COR-L47 (cell line): Measurements from ENCODE around the gene PLP2.
"Not testable (repeated sequence)": the region's sequence is repeated elsewhere in the genome, so short reads cannot be mapped to it uniquely, and the experiment has no call there.

Experiments
- DNase-seq: peaks from one replicate; lab custom pipeline; 2025; lab: John Stamatoyannopoulos, UW

PLP2 gene

GRCh38 chrX:49163555-49164419 is 7.9 kb upstream of the PLP2 start:
- DNase-seq: peak; percentile 72

DNA sequence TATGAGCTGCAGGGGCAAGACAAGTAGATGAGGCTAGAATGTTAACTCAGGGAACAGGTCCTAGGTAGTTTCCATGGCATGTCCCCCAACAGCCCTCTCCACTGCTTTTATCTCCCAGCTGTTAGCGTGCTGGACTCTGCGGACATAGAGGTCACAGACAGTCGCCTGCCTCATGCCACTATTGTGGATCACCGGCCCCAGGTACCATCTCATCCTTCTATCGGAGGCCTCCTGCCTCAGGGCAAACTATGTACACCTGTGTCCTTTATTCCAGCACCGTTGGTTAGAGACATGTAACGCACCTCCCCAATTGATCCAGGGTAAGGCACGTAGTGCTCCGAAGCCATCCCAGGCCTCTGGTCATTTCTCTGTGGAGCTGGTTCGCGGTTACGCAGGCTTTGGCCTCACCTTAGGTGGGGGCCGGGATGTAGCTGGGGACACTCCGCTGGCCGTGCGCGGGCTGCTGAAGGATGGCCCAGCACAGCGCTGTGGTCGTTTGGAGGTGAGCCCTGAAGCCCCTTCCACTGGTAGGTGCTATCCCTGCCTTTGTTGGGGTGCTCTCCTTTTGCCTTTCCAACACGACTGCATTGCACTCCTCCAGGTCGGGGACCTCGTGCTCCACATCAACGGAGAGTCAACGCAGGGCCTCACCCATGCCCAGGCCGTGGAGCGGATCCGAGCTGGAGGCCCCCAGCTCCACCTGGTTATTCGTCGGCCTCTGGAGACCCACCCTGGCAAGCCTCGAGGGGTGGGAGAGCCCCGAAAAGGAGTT is 6.9 kb upstream of the PLP2 start:
- DNase-seq: no peak

GRCh38 chrX:49165901-49166881 is 5.5 kb upstream of the PLP2 start:
- peak; percentile 92 for DNase-seq

- peak; percentile 38 for DNase-seq
These were observed 4.6 kb upstream of the PLP2 start for GRCh38 chrX:49166914-49167739.

DNA sequence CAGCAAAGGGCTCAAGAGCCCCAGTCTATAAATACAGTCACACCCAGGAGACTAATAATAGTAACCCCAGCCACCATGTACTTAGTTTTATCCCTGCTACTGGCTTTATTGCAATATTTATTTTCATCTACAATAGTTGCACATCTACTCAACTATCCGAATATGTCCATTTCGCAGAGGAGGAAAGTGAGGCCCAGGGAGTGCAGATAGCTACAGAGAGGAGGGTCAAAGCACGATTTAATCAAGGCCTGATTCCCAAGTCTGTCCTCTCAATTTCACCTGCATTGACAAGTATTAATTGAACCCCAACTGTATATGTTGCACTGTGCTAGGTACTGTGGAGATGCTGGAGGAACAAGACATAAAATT is 4.0 kb upstream of the PLP2 start:
- no peak for DNase-seq

DNA sequence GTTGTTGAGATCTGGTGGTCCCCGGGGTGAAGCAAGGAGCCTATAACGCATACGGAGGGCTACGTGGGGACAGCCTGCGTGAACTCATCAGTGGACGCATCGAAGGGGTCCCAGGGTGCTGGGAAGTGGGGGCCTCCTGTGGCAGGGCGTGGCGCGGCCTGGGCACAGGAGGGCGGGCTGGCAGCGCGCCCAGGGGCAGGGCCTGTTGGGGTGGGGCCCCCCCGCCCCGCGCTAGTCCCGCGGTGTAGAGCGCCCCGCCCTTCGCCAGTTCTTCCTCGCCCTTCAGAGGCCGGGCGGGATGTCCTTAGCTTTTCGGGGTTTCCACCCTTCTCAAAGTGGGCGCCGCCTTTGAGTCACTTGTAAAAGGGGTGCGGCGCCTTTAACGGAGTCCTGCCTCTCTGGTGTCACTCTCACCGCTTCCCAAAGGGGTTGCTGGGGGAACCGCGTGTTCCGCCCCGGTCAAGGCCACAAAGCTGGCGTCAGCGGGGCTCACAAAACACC is 632 bp downstream of the PLP2 start:
- peak; percentile 66 for DNase-seq

- DNase-seq: not testable (repeated sequence)
These were observed 1.8 kb downstream of the PLP2 start for GRCh38 chrX:49173544-49173943.

- no peak for DNase-seq
These were observed 3.0 kb downstream of the PLP2 start for GRCh38 chrX:49174723-49175122.

DNA sequence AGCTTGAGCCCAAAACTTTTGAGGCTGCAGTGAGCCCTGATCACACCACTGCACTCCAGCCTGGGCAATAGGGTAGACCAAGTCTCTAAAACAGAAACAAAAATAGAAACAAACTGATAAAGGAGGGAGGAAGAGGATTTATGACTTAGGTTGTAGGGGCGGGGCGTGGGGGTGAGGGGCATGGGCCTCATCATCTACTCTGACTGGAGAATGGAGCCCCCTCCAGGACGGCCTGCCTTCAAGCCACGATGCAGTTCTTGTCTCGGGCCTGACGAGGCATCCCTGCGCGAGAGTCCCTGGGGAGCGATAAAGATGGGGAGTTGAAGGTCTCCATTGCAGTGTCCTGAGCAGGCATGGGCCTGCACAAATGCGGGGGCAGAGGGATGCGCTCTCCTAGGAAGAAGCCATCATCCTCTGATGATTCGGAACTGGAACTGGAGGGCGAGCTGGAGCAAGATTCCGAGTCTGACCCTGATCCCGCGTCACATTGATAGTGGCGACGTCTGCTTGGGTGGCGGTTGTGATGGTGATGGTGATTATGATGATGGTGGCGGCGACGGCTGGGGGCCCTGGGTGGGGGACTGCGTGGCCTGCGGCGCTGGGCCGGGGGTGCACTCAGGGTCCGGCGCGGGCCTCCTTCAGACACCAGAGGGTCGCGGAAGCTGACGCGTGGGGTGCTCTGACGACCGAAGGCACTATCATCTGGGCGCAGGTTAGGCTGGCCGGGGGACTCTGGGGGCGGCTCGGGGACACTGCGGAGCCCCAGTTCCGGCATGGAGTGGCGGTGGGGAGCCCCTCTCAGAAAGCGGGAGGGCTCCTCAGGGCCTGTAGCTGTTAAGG is 4.0 kb downstream of the PLP2 start:
- DNase-seq: no peak

- DNase-seq: no peak
These were observed 5.0 kb downstream of the PLP2 start for GRCh38 chrX:49176421-49177326.

- DNase-seq: no peak
These were observed 5.7 kb downstream of the PLP2 start for GRCh38 chrX:49177338-49177833.

DNA sequence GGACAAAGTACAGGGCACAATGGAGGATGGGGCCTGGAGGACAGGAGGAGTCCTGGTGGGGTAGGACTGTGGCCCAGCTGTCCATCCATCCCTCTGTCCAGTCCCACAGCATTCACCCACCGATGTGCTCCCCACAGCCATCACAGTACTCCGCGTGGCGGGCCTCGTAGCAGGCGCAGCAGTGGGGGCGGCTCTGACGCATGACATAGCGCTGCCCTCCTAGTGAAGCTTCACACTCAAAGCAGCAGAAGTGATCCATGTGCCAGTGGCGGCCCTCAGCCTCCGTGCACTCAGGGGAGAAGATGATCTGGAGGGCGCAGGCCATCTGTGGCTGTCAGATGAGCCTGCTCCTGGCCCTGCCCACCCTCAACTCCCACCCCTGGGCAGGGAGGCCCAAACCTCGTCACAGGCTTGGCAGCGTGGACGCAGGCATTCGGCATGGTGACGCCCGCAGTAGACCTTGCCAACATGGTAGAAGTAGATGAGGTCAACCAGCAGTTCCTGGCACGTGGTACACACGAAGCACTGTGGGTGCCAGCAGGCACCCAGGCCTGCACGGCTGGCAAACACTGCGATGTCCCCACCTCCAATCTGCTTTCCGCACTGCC is 6.3 kb downstream of the PLP2 start:
- DNase-seq: no peak

DNA sequence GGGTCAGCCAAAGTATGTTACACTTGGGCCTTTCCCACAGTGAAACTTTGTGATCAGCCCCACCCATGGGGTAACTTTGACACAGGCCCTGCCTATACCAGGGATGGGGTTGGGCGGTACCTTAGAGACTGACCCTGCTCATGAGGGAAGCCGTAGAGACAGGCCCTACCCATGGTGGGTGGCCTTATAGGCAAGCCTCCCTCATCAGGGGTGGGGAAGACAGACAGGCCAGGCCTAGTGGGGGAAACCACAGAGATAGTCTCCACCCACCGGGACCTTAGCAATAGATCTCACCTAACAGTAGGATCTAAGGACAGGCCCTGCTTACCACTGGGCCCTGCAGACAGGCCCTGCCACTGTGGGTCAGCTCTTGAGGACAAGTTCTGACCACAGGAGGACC is 6.8 kb downstream of the PLP2 start:
- DNase-seq: no peak

DNA sequence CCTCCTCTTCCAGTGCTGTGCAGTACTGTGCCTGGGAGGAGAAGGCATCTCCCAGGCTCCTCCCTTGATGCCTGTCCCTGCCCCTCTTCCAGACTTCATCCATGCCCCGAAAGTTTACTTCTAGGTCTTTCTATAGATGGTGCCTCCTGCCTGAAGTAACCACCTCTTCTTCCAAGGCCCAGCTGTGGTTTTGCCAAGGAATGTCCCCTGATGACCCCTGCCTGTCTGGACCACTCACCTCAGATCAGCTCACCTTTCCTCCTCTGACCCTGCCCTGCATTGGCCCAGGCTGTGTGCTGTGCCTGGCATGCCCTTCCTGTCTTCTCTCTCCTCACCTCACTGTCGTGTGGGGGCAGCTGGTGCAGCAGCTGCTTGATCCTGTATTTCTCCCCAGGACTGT is 7.7 kb downstream of the PLP2 start:
- no peak for DNase-seq

DNA sequence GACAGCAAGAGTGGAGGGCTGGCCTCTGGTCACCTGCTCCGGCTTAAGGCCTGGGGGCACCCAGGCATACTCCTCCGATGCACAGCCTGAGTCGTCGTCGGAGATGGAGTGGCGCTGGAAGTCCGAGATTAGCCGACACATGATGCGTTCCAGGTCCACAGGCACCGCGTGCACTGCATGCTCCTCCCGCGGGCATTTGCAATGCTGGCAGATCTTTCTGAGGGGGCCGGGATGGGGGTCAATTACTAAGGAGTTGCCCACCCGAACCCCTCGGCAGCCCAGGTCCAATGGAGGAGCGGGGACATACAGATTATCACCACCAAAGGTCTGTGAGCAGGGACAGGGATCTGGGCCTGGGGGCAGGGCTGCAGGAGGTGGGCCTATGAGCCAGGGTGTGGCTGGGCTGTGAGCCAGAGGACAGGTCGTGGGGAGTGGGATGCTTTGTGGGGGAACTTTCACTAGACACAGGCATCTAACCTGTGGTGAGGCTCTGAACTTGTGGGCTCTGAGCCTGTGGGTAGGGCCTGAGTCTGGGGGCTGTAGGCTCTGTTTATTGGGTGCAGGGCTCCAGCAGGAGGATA is 12.1 kb downstream of the PLP2 start:
- DNase-seq: no peak

DNA sequence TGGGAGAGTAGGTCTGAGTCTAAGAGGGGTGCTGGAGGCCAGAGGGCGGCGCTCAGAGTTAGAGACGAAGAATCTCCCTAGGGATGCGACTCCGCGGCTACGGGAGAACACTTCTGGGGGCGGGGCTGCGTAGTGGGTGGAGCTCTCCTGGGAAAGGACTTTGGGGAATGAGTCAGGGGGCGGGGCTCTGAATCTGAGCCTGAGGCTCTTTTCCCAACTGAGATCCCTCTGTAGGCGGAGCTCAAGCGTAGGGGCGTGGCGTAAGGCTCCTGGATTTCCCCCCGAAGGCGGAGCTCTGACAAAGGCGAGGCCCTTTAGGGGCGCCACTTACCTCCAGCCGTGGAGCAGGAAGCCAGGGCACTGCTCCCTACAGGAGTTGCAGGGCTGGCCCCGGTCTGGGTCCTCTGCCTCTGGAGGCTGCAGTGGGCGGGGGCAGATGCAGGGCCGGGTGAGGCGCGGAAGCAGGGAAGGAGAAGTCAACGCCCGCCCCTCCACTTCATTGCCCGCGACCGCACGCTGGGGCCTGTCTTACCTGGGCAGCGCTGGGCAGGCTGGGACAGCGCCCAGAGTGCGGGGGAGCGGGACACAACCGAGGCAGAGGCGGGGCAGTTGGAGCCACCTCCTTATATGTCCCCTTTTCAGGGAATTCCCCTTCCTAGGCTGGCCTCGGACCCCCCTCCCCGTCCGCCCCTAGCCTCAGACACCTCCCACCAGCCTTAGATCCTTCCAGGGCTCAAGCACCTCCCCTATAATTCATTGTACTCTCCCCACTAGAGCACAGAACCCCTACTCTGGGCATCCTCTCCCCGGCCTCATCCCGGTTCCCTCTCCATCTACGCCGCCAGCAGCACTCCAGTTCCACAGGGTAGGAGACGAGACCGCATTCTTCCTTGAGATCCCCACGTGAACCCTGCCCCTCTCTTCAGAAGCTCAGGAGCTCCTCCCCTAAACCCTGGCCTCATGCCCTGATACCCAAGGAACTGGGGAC is 12.9 kb downstream of the PLP2 start:
- DNase-seq: peak; percentile 86
